Hepatic stellate cell (primary cell): ENCODE data around the gene VASN.
A peak's percentile ranks its signal among the peaks of the same experiment; 100 is the strongest.
"Not testable (repeated sequence)": the region's sequence is repeated elsewhere in the genome, so short reads cannot be mapped to it uniquely, and the experiment has no call there.

Source experiments
- DNase-seq: peaks from one replicate; pipeline ENCODE4 v3.0.0; 2011; ENCODE audit warnings: low spot score

Gene VASN

GRCh38 chr16:4337540-4338088 lies 34.0 kb upstream of the VASN start:
- no peak for DNase-seq

DNA sequence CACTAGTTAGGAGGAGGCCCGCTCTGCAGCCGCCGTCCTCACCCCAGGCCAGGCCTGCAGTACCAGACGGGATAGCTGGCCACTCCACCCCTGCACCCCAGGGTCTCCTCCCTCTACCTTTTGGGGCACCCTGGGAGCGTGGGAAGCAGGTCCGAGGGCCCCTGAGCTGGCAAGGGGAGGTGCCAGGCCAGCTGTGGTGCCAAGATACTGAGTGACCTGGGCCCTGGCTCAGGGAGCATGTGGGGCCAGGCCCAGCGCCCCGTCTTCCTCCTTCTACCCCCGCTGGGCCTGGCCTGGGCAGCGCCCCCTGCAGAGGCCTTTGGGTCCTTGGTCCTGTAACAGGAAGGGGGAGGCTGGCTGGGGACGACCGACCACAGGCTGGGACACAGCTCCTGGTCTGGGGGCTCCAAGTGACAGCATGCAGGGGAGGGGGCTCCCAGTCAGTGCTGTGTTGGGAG lies 33.5 kb upstream of the VASN start:
- no peak for DNase-seq

DNA sequence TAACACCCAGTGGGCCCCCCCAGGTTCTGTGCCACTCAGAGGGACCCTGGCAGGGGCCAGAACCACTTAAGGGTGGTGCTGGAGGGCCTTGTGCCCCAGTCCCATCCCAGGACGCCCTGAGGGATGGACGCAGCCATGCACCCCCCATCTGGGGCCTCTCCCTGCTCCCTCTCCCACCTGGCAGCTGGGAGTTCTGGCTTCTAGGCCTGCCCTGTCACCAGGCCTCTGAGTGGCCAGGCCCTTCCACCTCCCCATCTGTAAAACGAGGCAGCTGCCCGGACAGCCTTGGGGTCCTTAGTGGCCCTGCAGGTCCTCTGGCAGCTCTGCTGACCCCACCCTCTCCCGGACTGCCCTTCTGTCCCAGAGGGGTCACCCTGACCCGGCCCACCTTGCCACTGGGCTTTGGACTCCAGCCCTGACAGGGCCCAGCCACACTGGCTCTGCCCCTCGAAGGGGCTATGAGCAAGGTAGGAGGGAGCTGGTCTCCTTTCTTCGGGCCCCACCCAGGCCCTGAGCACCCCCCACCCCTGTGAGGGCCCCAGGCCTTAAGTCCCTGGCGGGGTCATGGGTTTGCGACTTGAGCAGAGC lies 32.8 kb upstream of the VASN start:
- DNase-seq = no peak

DNA sequence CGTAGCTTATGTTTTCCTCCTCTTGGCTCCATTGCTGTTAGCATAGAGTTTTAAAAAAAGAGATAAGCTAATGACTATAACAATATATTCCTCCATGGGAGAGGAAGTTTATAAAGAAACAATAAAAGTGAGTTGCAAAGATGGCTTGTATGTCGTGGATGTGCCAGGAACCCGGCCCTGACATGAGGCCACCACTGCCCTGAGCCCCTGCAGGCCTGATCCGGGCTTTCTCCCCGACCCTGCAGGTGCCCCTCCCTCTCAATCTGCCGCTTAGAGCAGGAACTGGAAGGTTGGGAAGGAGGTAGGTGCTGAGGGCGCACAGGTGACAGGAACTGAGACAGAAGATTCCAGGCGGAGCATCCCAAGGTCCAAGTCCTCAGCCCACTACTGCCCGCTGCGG lies 32.2 kb upstream of the VASN start:
- DNase-seq = no peak

DNA sequence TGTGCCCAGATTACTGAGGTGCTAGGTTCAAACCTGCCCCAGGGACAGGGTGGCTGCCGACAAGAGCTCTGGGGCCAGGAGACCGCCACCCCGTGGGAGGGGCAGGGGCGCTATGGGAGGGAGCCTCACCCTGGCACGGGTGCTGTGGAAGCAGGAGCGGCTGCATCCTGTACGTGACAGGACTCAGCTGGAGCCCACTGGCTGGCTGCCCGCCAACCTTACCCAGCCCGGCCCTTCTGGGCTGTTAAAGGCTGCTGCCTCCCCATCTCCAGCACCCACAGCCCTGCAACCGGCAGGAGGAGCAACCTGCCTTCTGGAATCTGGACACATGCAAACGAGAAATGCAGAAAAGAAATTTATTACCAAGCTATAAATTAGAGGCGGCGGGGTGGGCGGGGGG lies 31.7 kb upstream of the VASN start:
- DNase-seq = no peak

DNA sequence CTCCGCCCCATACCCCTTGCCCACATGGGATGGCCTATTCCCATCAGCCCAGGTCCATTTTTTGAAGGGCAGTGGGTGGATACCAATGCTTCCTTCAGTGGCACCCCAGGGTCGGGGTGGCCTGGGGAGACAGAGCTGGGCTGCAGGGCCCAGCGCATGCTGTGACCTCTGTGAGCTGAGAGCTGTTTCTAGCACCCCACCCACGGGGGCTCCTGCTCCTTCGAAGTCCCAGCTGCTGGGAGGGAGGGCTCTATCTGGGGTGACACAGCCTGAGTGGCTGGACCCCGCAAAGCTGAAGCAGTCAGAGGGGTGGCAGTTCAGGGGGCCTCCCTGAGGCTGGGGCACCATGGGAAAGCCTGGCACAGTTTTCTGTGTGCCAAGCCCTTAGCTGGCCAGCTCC lies 31.2 kb upstream of the VASN start:
- DNase-seq = no peak

DNA sequence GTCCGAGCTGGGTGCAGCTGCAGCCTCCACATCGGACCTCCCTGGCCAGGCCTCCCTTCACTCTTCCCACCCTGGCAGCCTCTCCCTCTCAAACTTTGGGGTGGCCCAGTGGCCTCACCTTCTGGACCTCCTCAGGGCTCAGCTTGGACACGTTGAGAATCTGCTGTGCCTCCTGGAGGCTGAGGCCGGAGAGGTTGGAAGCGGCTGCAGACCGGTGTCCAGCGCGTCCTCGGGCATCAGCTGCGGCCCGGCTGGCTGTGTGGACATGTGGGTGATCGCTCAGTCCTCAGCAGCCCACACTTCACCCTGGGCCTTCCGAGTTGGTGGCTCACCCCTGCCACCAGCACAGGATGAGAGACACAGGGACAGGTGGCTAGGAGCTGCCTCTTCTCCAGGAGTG lies 30.4 kb upstream of the VASN start:
- no peak for DNase-seq

GRCh38 chr16:4342866-4343744 lies 28.5 kb upstream of the VASN start:
- no peak for DNase-seq

- DNase-seq = not testable (repeated sequence)
Observed at GRCh38 chr16:4344300-4344982, 27.2 kb upstream of the VASN start.

GRCh38 chr16:4344983-4345835 lies 26.4 kb upstream of the VASN start:
- peak; percentile 48 for DNase-seq

DNA sequence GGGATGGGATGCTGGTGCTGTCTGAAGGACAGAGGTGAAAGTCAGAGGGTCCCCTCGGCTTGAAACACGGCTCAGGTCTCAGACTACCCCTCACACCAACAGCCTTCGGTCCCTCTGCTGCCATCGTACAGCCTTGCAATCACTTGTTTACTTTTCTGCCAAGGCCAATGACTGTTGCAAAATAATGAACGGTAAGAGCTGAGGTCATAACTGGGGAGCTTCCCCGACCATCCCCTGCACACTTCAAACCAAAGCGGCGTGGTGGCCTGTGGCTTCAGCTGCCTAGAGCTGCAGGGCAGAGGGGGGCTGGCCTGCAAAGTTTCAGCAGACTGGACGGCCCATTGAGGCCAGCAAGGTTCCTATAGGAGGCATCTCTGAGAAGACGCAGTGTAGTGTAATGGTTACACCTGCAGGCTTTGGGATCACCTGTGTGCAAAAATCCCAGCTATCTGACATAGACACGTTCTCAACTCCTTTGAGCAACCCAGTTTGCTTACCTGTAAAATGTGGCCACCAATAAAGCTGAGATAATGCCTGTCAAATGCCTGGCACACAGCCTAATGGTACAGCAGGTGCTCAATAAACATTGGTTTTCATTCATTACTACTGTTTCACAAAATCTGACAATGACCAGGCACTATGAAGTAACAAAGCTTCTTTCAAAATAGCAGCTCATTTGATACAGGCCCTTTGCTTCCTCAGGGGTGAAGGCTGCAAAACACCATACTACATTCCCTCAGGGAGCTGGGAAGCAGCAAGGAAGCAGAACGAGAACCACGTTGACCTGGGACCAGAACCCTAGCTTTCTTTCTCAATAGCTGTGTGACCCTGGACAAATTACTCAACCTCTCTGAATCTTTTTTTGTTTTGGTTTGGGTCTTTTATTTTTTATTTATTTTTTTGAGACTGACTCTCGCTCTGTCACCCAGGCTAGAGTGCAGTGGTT lies 25.5 kb upstream of the VASN start:
- DNase-seq = no peak

- DNase-seq = no peak
Observed at GRCh38 chr16:4347010-4347409, 24.6 kb upstream of the VASN start.

DNA sequence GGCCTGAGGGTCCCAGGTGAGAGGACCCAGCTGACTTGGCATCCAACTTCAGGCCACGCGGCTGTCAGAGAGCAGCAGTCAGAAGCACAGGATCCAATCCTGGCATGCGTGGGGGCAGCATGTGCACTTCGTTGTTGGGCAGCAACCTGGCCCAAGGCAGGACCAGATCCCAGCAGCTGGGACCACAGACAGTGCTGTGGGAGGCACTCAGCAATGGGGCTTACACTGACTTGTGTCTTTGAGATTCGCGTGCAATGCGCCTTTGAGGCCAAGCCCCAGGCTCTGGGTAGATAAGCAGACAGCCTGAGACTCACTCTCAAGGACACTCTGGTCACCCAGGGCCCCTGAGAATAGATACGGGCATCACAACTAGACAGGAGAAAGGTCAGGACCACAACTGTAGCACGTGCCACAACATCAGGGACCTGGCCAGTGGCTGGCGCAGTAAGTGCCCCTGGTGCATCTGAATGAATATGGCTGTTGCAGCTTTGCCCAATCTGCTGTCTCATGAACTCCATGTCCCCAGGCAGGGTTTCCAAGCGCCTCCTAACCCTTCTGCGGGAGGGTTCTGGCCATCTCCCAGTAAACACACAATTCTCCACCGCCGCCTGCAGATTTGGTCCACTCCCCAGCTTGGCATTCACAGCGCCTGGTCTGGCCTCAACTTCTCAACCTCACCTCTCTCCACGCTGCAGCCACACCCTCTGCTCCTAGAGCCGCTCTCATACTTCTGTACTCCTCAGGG lies 23.7 kb upstream of the VASN start:
- DNase-seq = no peak

- DNase-seq = no peak
Observed at GRCh38 chr16:4349332-4349731, 22.3 kb upstream of the VASN start.

DNA sequence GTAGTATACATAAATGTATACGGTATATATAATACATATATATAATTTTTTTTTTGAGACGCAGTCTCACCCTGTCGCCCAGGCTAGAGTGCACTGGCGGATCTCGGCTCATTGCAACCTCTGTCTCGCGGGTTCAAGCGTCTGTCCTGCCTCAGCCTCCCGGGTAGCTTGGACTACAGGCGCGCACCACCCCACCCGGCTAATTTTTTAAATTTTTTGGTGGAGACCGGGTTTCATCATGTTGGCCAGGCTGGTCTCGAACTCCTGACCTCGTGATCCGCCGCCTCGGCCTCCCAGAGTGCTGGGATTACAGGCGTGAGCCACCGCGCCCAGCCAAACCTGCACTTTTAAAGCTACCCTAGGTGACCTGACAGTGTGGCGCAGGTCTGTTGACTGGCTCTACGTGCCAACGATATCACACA lies 21.3 kb upstream of the VASN start:
- DNase-seq = no peak

GRCh38 chr16:4350787-4351659 lies 20.6 kb upstream of the VASN start, which contains the start of gene PAM16:
Gene PAM16, minus strand, starts transcription at chr16:4351321. Its CDS starts 87 bp downstream, at chr16:4351234.
- peak; percentile 94 for DNase-seq

DNA sequence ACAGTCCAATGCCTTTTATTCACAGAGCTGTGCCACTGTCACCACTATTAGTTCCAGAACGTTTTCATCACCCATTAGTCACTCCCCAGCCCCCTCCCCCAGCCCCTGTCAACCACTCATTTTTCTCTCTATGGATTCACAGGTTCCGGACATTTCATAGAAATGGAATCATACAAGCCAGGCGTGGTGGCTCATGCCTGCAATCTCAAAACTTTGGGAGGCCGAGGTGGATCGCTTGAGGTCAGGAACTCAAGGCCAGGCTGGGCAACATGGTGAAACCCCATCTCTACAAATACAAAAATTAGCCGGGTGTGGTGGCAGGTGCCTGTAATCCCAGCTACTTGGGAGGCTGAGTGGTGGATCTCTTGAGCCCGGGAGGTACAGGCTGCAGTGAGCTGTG lies 19.8 kb upstream of the VASN start:
- DNase-seq = peak; percentile 78

DNA sequence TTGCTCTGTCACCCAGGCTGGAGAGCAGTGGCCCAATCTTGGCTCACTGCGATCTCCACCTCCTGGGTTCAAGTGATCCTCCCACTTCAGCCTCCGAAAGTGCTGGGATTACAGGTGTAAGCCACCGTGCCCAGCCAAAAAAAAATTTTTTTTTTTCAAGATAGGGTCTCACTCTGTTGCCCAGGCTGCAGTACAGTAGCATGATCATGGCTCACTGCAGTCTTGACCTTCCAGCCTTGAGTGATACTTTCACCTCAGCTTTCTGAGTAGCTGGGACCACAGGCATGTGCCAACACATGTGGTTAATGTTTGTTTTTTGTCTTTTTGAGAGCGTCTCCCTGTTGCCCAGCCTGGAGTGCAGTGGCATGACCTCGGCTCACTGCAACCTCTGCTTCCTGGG lies 18.8 kb upstream of the VASN start:
- DNase-seq = no peak

DNA sequence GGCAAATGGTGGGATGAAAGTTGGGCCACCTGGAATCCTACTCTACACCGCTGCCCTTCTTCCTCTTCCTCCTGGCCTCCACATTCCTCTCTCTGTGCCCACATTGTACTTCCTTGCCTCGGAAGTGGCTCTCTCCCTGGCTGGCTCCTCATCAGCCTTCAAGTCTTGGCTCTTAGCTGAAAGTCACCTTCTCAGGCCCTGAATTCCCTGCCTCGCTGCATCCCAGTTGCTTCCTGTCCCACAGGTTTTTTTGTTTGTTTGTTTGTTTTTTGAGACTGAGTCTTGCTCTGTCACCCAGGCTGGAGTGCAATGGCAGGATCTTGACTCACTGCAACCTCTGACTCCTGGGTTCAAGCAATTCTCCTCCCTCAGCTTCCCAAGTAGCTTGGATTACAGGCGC lies 18.0 kb upstream of the VASN start:
- DNase-seq = no peak
